Measurements from ENCODE around the gene ZBTB17.

ZBTB17 gene

DNA sequence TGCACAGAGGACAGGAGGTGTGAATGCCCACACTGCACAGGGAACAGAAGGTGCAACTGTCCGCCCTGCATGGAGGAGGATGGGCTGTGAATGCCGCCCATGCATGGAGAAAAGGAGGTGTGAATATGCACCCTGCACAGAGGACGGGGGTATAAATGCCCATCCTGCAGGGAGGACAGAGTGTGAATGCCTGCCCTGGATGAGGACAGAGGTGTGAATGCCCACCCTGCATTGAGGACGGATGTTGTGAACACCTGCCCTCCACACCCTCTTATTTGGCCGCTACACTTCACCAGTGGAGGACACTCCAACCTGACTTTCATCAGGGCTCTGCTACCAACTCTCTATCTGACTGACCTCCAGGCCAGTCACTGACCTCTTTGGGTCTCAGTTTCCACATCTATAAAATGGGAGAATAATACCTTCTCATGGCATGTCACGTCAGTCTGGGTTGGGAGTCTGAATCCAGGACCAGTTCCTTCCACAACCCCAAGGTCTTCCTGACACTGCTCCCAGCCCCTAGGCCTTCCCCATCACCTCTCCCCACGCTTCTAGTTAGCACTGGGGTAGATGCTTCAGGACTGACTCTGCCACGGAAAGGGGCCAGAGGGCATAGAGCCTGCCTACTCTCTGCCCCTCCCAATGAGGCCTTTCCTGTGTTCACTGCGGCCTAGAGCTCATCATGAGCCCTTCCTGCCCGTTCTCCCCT is 28.4 kb downstream of the ZBTB17 start:
- H3K4me1 ChIP-seq (ENCODE audit: control insufficient read depth, insufficient read depth, low read length) = peaks cover 8% of the 10 kb centered on the region

DNA sequence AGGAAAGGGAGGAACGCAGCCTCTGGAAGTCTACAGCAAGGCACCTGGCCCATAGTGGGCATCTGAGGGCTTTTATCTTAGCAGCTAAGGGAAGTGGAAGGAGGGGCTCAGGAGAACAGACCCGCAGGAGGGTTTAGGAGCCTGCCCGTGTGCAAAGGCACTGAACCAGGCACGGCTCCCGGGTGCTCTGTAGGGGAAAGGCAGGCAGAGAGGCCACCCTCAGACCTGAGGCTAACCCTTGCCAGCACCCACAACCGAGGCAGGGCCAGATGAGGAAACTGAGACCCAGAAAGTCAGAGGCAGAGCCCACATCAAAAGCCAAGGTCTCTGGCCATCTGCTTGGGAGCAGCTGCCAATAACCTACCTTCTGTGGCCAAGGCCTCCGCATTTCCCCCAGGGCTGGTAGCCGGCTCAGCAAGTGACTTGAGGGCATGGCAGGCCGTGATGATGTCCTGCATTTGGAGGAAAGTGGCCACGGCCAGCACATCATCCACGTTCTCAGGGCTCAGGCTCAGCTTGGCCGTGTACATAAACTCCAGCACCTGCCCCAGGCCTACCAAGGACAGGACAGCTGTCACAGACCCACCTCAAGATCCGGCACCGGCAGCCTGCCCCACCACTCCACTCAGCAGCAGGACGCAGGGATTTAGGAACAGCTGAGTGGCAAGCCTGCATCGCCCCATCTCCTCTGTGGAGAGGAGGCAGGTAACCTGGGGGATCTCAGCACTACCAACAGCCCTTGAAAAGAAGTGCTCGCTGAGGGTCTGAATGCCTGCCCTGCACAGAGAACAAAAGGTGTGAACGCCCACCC is 29.1 kb downstream of the ZBTB17 start:
- no peaks in the 10 kb centered on the region for H3K9me3 ChIP-seq (ENCODE audit: control insufficient read depth, insufficient read depth, low read length)
- no peak overlapping the region for H3K27ac ChIP-seq (ENCODE audit: low read length)
- no peak overlapping the region for H3K4me3 ChIP-seq (ENCODE audit: low read length)
- DNase-seq (ENCODE audit: low read depth, low spot score) = no peak
- WGBS (ENCODE audit: insufficient coverage, insufficient read length) = no CpG with 5 or more reads among the region's 18 CpGs
- peaks cover 30% of the 10 kb centered on the region for H3K36me3 ChIP-seq (ENCODE audit: control insufficient read depth, insufficient read depth, low read length)
- no peaks in the 10 kb centered on the region for H3K27me3 ChIP-seq (ENCODE audit: control insufficient read depth, insufficient read depth, low read length)
- H3K4me1 ChIP-seq (ENCODE audit: control insufficient read depth, insufficient read depth, low read length) = peaks cover 8% of the 10 kb centered on the region

More for the DNA sequence above, 28.4 kb downstream of the ZBTB17 start:
- Histone ChIP-seq H3K36me3 (ENCODE audit: control insufficient read depth, insufficient read depth, low read length) (peaks cover 25% of the 10 kb centered on the region), H3K9me3 (ENCODE audit: control insufficient read depth, insufficient read depth, low read length) (no peaks in the 10 kb centered on the region), H3K4me3 (ENCODE audit: low read length) (no peak overlapping the region), H3K27me3 (ENCODE audit: control insufficient read depth, insufficient read depth, low read length) (no peaks in the 10 kb centered on the region), H3K27ac (ENCODE audit: low read length) (no peak overlapping the region)
- no peak for DNase-seq (ENCODE audit: low read depth, low spot score)
- WGBS (ENCODE audit: insufficient coverage, insufficient read length) = no CpG with 5 or more reads among the region's 10 CpGs

DNA sequence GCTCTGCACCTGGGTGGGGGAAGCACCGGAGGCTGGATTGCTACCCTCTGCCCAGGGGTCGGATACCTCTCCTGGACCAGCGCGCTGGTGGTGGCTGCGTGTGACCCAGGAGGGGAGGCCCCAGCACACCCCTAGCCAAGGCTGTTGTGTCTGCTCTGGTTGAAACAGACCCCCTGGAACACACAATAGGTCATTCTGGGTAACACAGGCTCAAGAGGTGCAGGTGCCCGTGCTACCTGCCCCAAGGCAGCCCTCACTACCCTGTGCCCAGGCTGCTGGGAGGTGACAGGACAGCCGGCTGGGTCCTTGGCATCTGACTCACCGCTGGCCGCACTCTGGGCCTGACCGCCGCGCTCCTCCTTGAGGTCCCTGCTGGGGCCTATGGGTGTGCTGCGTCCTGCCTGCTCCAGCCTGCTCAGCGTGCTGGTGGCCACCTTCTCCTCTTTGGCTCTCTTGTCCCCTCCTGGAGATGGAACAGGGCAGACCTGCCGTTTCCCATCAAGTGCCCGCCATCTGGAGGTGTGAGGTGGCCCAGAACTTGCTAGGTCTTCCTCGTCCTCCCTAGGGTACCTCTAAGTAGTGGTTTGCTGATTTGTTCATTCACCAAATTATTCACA is 30.0 kb downstream of the ZBTB17 start:
- DNase-seq (ENCODE audit: low read depth, low spot score) = no peak
- Histone ChIP-seq H3K27me3 (ENCODE audit: control insufficient read depth, insufficient read depth, low read length) (no peaks in the 10 kb centered on the region), H3K4me1 (ENCODE audit: control insufficient read depth, insufficient read depth, low read length) (peaks cover 4% of the 10 kb centered on the region; the same call in 1 of the 2 replicates), H3K4me3 (ENCODE audit: low read length) (no peak overlapping the region), H3K36me3 (ENCODE audit: control insufficient read depth, insufficient read depth, low read length) (peaks cover 30% of the 10 kb centered on the region), H3K9me3 (ENCODE audit: control insufficient read depth, insufficient read depth, low read length) (no peaks in the 10 kb centered on the region), H3K27ac (ENCODE audit: low read length) (no peak overlapping the region)
- no CpG with 5 or more reads among the region's 17 CpGs for WGBS (ENCODE audit: insufficient coverage, insufficient read length)

DNA sequence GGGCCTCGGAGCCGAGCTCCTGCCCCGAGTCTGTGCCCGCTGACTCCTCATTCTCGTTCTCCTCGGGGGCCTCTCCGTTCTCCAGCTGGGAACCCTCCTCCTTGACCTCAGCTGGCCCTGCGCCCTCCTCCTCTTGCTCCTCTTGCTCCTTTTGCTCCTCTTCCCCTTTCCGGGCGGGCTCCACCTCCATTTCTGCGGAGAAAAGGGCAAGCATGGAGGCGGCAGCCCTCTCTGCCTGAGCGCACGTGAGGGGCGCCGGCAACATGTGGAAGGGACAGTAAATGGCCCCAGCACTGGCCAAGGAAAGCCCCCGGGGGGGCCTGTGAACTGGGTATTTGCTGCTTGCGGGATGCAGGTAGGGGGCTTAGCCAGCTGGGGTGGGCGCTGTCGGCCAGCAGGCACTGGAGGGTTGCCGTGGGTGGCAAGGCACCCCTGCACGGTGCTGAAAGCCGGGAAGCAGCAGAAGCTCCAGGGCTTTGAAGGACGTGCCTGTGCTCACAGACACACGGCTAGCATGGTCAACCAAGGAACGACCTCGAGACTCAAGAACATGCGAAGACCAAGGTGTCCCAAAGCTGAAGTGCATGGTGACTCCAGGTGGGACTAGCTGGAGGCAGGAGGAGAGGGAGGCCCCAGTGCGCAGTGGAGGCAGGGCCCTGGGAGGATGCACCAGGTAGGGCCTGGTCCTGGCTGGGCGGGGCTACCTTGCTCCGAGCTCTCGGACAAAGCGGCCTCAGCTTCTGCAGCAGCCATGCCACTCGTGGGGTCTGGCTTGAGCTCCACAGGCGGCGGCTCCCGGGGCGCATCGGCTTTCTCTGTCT is 30.7 kb downstream of the ZBTB17 start:
- DNase-seq (ENCODE audit: low read depth, low spot score) = no peak
- peaks cover 2% of the 10 kb centered on the region; the same call in 1 of the 2 replicates for H3K4me1 ChIP-seq (ENCODE audit: control insufficient read depth, insufficient read depth, low read length)
- H3K27ac ChIP-seq (ENCODE audit: low read length) = no peak overlapping the region
- peaks cover 30% of the 10 kb centered on the region for H3K36me3 ChIP-seq (ENCODE audit: control insufficient read depth, insufficient read depth, low read length)
- no peaks in the 10 kb centered on the region for H3K27me3 ChIP-seq (ENCODE audit: control insufficient read depth, insufficient read depth, low read length)
- no peaks in the 10 kb centered on the region for H3K9me3 ChIP-seq (ENCODE audit: control insufficient read depth, insufficient read depth, low read length)
- H3K4me3 ChIP-seq (ENCODE audit: low read length) = no peak overlapping the region
- WGBS (ENCODE audit: insufficient coverage, insufficient read length) = no CpG with 5 or more reads among the region's 39 CpGs

DNA sequence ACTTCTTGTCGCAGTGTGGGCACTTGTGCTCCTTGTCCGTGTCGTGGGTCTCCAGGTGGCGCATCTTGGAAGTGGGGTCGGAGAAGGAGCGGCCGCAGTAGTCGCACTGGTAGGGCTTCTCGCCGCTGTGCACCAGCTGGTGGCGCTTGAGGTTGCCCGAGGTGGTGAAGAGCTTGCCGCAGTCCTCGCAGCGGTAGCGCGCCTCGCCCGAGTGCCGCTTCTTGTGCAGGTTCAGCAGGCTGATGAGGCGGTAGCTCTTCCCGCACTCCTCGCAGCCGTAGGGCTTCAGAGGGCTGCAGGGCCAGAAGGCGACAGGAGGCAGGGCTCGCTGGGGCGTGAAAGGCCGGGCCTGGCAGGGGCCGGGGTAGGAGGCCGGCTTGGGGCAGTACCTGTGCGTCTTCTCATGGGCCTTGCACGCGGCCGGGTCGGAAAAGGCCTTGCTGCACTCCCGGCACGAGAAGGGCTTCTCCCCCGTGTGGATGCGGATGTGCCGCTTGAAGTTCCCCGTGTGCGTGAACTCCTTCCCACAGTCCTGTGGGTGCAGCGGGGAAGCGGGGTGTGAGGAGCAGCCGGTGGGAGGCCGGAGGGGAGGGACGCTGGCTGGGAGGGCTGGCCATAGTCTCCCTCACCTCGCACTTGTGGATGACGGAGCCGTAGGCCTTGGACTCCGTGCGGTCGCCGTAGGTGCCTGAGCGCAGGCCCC is 31.4 kb downstream of the ZBTB17 start:
- Histone ChIP-seq H3K4me3 (ENCODE audit: low read length) (no peak overlapping the region), H3K9me3 (ENCODE audit: control insufficient read depth, insufficient read depth, low read length) (no peaks in the 10 kb centered on the region), H3K36me3 (ENCODE audit: control insufficient read depth, insufficient read depth, low read length) (peaks cover 31% of the 10 kb centered on the region), H3K4me1 (ENCODE audit: control insufficient read depth, insufficient read depth, low read length) (no peaks in the 10 kb centered on the region; the same call in 1 of the 2 replicates), H3K27ac (ENCODE audit: low read length) (no peak overlapping the region), H3K27me3 (ENCODE audit: control insufficient read depth, insufficient read depth, low read length) (no peaks in the 10 kb centered on the region)
- WGBS (ENCODE audit: insufficient coverage, insufficient read length) = no CpG with 5 or more reads among the region's 55 CpGs
- DNase-seq (ENCODE audit: low read depth, low spot score) = no peak

DNA sequence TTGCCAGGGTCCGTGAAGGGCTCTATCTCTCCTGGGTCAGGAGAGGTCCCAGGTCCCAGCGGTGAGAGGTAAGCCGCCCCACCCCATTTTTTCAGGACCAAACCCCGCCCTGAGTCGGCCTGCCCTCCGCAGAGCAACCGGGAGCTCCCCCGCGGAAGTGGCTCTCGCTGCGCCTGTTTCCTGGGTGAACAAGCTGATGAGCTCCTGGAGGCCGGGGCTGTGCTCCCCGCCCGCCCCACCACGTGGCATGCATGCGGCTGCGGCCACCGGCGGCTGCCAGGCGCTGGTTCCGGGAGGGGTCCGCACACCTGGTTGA is 32.0 kb downstream of the ZBTB17 start:
- Histone ChIP-seq H3K27ac (ENCODE audit: low read length) (no peak overlapping the region), H3K9me3 (ENCODE audit: control insufficient read depth, insufficient read depth, low read length) (no peaks in the 10 kb centered on the region), H3K4me1 (ENCODE audit: control insufficient read depth, insufficient read depth, low read length) (no peaks in the 10 kb centered on the region; the same call in 1 of the 2 replicates), H3K4me3 (ENCODE audit: low read length) (no peak overlapping the region), H3K27me3 (ENCODE audit: control insufficient read depth, insufficient read depth, low read length) (no peaks in the 10 kb centered on the region), H3K36me3 (ENCODE audit: control insufficient read depth, insufficient read depth, low read length) (peaks cover 34% of the 10 kb centered on the region)
- no CpG with 5 or more reads among the region's 22 CpGs for WGBS (ENCODE audit: insufficient coverage, insufficient read length)
- no peak for DNase-seq (ENCODE audit: low read depth, low spot score)

DNA sequence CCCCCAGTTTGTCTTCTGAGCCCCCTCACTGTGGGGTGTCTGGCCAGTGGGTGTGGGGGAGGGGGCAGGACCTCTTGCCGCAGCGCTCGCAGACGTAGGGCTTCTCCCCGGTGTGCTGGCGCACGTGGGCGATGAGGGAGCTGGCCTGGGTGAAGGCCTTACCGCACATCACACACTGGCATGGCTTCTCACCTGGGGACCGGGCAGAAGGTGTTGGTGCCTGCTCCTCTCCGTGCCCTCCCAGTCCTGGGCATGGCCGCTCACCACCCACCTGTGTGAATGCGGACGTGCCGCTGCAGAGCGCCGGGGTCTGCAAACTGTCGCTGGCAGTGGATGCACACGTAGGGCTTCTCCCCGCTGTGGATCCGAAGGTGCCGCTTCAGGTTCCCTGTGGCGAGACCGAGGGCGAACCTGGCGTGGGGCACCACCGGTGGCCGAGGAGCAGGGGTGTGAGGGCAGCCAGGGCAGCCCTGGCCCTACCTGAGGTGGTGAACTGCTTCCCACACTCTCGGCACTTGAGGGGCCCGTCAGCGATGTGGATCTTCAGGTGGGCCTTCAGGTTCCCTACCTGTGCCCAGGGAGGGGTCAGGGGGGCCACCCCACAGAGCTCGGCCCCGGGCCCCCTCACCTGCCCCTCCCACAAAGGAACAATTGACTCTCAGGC is 32.4 kb downstream of the ZBTB17 start:
- no peak for DNase-seq (ENCODE audit: low read depth, low spot score)
- Histone ChIP-seq H3K4me3 (ENCODE audit: low read length) (no peak overlapping the region), H3K36me3 (ENCODE audit: control insufficient read depth, insufficient read depth, low read length) (peaks cover 38% of the 10 kb centered on the region), H3K27ac (ENCODE audit: low read length) (no peak overlapping the region), H3K9me3 (ENCODE audit: control insufficient read depth, insufficient read depth, low read length) (no peaks in the 10 kb centered on the region), H3K27me3 (ENCODE audit: control insufficient read depth, insufficient read depth, low read length) (no peaks in the 10 kb centered on the region), H3K4me1 (ENCODE audit: control insufficient read depth, insufficient read depth, low read length) (no peaks in the 10 kb centered on the region; the same call in 1 of the 2 replicates)
- no CpG with 5 or more reads among the region's 33 CpGs for WGBS (ENCODE audit: insufficient coverage, insufficient read length)

DNA sequence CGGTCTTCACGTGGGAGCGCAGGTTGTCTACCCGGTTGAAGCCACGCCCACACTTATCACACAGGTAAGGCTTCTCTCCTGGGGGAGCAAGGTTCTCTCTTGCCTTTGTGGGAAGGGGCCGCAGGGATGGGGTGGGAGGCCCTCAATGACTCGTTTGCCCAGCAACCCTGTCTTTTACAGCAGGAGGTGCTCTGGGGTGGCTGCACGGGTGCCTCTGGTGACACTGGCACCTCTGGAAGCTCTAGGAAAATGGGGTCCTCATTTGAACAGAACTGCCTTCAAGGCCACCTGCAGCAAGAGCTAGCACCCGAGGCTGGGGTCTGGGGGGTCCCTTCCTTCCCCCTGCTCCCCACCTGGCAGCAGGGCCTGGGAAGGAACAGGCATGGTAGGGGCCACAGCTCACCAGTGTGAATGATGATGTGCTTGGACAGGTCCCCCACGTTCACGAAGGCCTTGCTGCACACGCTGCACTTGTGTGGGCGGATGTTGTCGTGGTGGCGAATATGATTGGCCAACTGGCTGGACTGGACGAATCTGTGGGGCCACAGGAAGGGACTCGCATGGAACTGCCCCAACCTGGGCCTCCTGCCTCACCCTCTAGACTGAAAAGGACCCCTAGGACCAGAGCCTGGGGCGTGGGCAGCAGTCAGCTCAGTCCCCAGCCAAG is 33.1 kb downstream of the ZBTB17 start:
- WGBS (ENCODE audit: insufficient coverage, insufficient read length) = no CpG with 5 or more reads among the region's 18 CpGs
- Histone ChIP-seq H3K4me1 (ENCODE audit: control insufficient read depth, insufficient read depth, low read length) (no peaks in the 10 kb centered on the region; the same call in 1 of the 2 replicates), H3K27ac (ENCODE audit: low read length) (no peak overlapping the region), H3K27me3 (ENCODE audit: control insufficient read depth, insufficient read depth, low read length) (no peaks in the 10 kb centered on the region), H3K4me3 (ENCODE audit: low read length) (no peak overlapping the region), H3K9me3 (ENCODE audit: control insufficient read depth, insufficient read depth, low read length) (no peaks in the 10 kb centered on the region), H3K36me3 (ENCODE audit: control insufficient read depth, insufficient read depth, low read length) (peaks cover 40% of the 10 kb centered on the region)
- DNase-seq (ENCODE audit: low read depth, low spot score) = no peak
